Thoracic aorta (tissue), 2 donors: Measurements from ENCODE around the gene PPP1R8. TPM values are rescaled to one million over a fixed set of nuclear protein-coding genes. Genes with fewer than 3 reads are reported as not detected.
"Not testable (repeated sequence)": the region's sequence is repeated elsewhere in the genome, so short reads cannot be mapped to it uniquely, and the experiment has no call there.

Experiments used
- ATAC-seq: fragments of 150-250 bp; one replicate; pipeline ENCODE4 v1.8.0; 2017; ENCODE audit warnings: low read depth; ENCODE audit not compliant: insufficient number of reproducible peaks, low FRiP score
- DNase-seq: peaks from one replicate; pipeline ENCODE4 v3.0.0-alpha.2; 2020; ENCODE audit warnings: low spot score
- H3K27ac ChIP-seq, 2 donors: fragments of 200-600 bp; sonication (generic); 1 replicate in 1 of 2; 2 replicates in 1 of 2; pipeline ENCODE4 v1.5.1; 2016; ENCODE audit warnings: mild to moderate bottlenecking in 2 of 2, moderate library complexity in 2 of 2
- H3K27me3 ChIP-seq: fragments of 200-600 bp; sonication (generic); replicated peaks from 2 replicates; pipeline ENCODE4 v1.6.0; 2016; ENCODE audit warnings: mild to moderate bottlenecking; ENCODE audit not compliant: insufficient read depth
- H3K36me3 ChIP-seq: fragments of 200-600 bp; sonication (generic); one replicate; pipeline ENCODE4 v1.5.1; 2016
- H3K4me1 ChIP-seq, 2 donors: fragments of 200-600 bp; sonication (generic); 1 replicate in 1 of 2; 2 replicates in 1 of 2; pipeline versions ENCODE4 v1.5.1 to v1.6.0; 2016; ENCODE audit warnings: low read depth in 2 of 2, mild to moderate bottlenecking in 1 of 2; ENCODE audit not compliant: control insufficient read depth in 1 of 2
- H3K4me3 ChIP-seq: fragments of 200-600 bp; sonication (generic); 2 replicates; pipeline ENCODE4 v1.5.1; 2016; ENCODE audit warnings: mild to moderate bottlenecking
- H3K9me3 ChIP-seq: fragments of 200-600 bp; sonication (generic); 2 replicates; pipeline ENCODE4 v1.5.1; 2016
- total RNA-seq, 2 donors: library from RNA; depleted of rRNA; stranded (reverse); fragments of >200 nt; gene quantifications; one replicate each; pipeline versions ENCODE4 v1.1.0 to v1.2.3, GENCODE V29; 2016
- TF ChIP-seq, protein P1 (sequence below): fragments of 200-600 bp; sonication (generic); IDR thresholded peaks from one replicate; pipeline ENCODE4 v1.5.1; 2019; ENCODE audit warnings: antibody characterized with exemption

PPP1R8 gene
- total RNA-seq, 2 donors from 2014 or later = 37.2 to 40.8 TPM

DNA sequence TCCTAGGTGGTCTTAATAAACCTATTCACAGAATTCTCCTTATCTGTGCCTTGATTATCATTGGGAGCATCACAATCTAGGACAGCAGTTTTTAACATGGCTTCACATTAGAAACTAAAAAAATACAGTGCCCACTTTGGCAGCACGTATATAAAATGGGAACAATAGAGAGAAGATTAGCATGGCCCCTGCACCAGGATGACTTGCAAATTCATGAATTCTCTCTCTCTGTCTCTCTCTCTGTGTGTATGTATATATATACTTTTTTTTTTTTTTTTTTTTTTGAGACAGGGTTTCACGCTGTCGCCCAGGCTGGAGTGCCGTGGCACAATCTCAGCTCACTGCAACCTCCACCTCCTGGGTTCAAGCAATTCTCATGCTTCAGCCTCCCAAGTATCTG, 6.2 kb upstream of the PPP1R8 start:
- Histone ChIP-seq H3K27ac (no peak overlapping the region), H3K36me3 (peaks cover 22% of the 10 kb centered on the region), H3K9me3 (no peaks in the 10 kb centered on the region), H3K4me1 (no peaks in the 10 kb centered on the region), H3K4me3 (no peak overlapping the region), H3K27me3 (no peaks in the 10 kb centered on the region)
- DNase-seq (no peak), ATAC-seq (no peak)
- TF ChIP-seq, protein P1, sequence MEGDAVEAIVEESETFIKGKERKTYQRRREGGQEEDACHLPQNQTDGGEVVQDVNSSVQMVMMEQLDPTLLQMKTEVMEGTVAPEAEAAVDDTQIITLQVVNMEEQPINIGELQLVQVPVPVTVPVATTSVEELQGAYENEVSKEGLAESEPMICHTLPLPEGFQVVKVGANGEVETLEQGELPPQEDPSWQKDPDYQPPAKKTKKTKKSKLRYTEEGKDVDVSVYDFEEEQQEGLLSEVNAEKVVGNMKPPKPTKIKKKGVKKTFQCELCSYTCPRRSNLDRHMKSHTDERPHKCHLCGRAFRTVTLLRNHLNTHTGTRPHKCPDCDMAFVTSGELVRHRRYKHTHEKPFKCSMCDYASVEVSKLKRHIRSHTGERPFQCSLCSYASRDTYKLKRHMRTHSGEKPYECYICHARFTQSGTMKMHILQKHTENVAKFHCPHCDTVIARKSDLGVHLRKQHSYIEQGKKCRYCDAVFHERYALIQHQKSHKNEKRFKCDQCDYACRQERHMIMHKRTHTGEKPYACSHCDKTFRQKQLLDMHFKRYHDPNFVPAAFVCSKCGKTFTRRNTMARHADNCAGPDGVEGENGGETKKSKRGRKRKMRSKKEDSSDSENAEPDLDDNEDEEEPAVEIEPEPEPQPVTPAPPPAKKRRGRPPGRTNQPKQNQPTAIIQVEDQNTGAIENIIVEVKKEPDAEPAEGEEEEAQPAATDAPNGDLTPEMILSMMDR = no peak

GRCh38 chr1:27829339-27829960, 1.1 kb upstream of the PPP1R8 start:
- ATAC-seq, H3K36me3 ChIP-seq, DNase-seq, H3K9me3 ChIP-seq, H3K27me3 ChIP-seq: not testable (repeated sequence)
- Histone ChIP-seq H3K4me3 (peak overlapping the region; percentile 79), H3K27ac (peak overlapping the region in 1 of 2 donors; percentile 90), H3K4me1 (peaks cover 9 to 22% of the 10 kb centered on the region in 2 donors)

DNA sequence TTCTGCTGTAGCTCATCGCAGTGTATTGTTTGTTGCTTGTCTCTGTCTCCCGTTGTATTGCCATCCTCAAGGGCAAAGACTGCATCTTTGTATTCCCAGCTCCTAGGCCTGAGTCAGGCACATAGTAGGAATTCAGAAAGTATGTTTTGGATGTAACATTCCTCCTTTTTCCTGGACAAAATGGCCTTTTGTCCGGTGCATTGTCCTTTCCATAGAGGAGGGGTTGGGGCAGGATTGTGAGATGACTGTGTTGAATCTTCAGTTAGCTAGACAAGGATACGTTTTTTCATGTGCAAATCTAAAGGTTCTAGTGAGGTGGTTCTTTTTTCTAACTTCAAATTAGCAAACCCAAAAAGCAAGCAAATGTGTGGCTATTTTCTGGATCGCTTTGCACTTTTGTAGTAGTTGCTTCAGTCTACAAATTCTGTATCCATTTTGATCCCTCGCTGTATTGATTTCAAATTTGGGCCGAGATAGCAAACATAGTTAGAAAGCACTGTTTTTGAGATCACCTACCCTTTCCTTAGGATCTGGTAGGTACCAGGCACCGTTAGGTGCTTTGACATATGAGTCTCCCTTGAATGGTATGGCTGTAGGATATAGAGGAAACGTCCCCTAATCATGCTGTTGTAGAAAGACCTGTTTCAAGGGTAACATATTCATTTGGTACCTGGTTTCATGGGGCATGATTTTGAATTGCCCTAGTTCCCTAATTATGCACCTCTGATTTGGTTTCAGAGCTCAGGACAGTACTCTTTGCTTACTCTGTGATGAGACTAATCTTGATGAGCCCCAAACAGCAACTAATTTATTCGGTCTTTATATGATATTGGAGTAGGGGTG, 1.2 kb downstream of the PPP1R8 start:
- Histone ChIP-seq H3K36me3 (no peaks in the 10 kb centered on the region), H3K9me3 (no peaks in the 10 kb centered on the region), H3K27me3 (no peaks in the 10 kb centered on the region), H3K4me1 (peaks cover 9 to 22% of the 10 kb centered on the region in 2 donors), H3K4me3 (peak overlapping the region; percentile 79), H3K27ac (no peak overlapping the region)
- TF ChIP-seq, protein P1 = no peak
- DNase-seq = no peak
- no peak for ATAC-seq

GRCh38 chr1:27832762-27833161, 2.2 kb downstream of the PPP1R8 start:
- H3K27ac ChIP-seq = no peak overlapping the region
- H3K27me3 ChIP-seq = no peaks in the 10 kb centered on the region
- H3K4me3 ChIP-seq = no peak overlapping the region
- ATAC-seq (no peak), DNase-seq (no peak)
- H3K4me1 ChIP-seq = peaks cover 9 to 22% of the 10 kb centered on the region in 2 donors
- no peaks in the 10 kb centered on the region for H3K9me3 ChIP-seq
- TF ChIP-seq, protein P1 = no peak
- peaks cover 3% of the 10 kb centered on the region for H3K36me3 ChIP-seq

DNA sequence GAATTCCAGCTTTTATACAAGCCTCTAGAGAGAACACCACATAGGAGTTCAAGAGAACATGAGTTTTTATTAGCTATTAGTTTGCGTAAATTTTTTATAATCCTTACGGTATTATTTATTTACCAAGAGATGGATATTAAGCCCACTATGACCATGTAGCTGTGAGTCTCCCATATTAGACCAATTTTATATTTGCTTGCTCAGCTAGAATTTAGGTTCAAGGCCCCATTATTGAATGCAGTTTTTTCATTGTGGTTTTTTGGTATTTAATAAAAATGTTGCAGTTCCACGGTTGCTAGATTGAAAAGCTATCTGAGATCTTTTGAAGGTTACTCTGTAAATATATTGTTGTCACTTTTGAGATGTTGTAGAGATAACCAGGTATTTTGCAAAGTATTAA, 2.9 kb downstream of the PPP1R8 start:
- H3K9me3 ChIP-seq = no peaks in the 10 kb centered on the region
- H3K27ac ChIP-seq = no peak overlapping the region
- no peak for DNase-seq
- TF ChIP-seq, protein P1 = no peak
- H3K4me3 ChIP-seq = no peak overlapping the region
- no peaks in the 10 kb centered on the region for H3K27me3 ChIP-seq
- no peak for ATAC-seq
- peaks cover 3% of the 10 kb centered on the region for H3K36me3 ChIP-seq
- peaks cover 9 to 22% of the 10 kb centered on the region in 2 donors for H3K4me1 ChIP-seq
